ENCODE results near the gene MELTF. TPM values are rescaled to one million over a fixed set of nuclear protein-coding genes. Genes with fewer than 3 reads are reported as not detected.

The MELTF gene
- total RNA-seq, 1 experiment from 2014 or later, result 9.2 TPM

- Histone ChIP-seq H3T11ph (ENCODE audit: low read length) (no peak overlapping the region), H3K27me3 (ENCODE audit: insufficient read depth, low read length) (no peaks in the 10 kb centered on the region)
Measured at GRCh38 chr3:196954832-196955231, 74.8 kb downstream of the MELTF start.

More at GRCh38 chr3:196954832-196955231, 74.8 kb downstream of the MELTF start:
- TF ChIP-seq CTCF (conservative IDR thresholded peaks at IDR 0.05), result no peak
- Histone ChIP-seq H3K18ac (ENCODE audit: insufficient read length, low read depth, low read length) (no peak overlapping the region), H3K4ac (ENCODE audit: low read depth, low read length) (no peak overlapping the region), H3K9me3 (ENCODE audit: control insufficient read depth, low read depth, low read length) (no peaks in the 10 kb centered on the region), H3K4me1 (ENCODE audit: insufficient read depth, low read length) (no peaks in the 10 kb centered on the region), H2BK12ac (ENCODE audit: insufficient read length, low read depth, low read length) (no peak overlapping the region), H3K23me2 (ENCODE audit: insufficient read length, low read depth, low read length, poor library complexity, severe bottlenecking) (no peaks in the 10 kb centered on the region), H2BK5ac (ENCODE audit: insufficient read length, low read length) (no peak overlapping the region), H2BK120ac (ENCODE audit: low read depth, low read length, poor library complexity, severe bottlenecking) (no peak overlapping the region), H3K23ac (ENCODE audit: insufficient read length, low read depth, low read length) (no peak overlapping the region), H3K79me1 (ENCODE audit: insufficient read depth, low read depth, low read length, poor library complexity, severe bottlenecking) (no peaks in the 10 kb centered on the region), H3K9ac (ENCODE audit: extremely low read depth, insufficient read length, low read length) (no peak overlapping the region), H3K27ac (ENCODE audit: insufficient read length, low read depth, low read length) (no peak overlapping the region), H2AFZ (ENCODE audit: low read length) (no peak overlapping the region), H3K79me2 (ENCODE audit: insufficient read depth, low read length) (no peaks in the 10 kb centered on the region), H4K8ac (replicated peaks; ENCODE audit: insufficient read length, low read depth, low read length) (no peak overlapping the region), H3K4me2 (ENCODE audit: insufficient read depth, insufficient read length, low read length) (no peak overlapping the region), H2BK20ac (ENCODE audit: low read depth, low read length, poor library complexity, severe bottlenecking) (no peak overlapping the region), H4K20me1 (ENCODE audit: control insufficient read depth, insufficient read depth, insufficient read length) (no peaks in the 10 kb centered on the region), H2BK15ac (ENCODE audit: low read depth, low read length) (no peak overlapping the region), H3K56ac (ENCODE audit: insufficient read length, low read depth, low read length) (no peak overlapping the region), H3K14ac (ENCODE audit: insufficient read depth, low read length) (no peak overlapping the region), H4K5ac (ENCODE audit: insufficient read length, low read depth, low read length) (no peak overlapping the region), H2AK5ac (ENCODE audit: insufficient read length, low read length) (no peak overlapping the region), H4K91ac (ENCODE audit: insufficient read length, low read depth, low read length) (no peak overlapping the region)
- no peak for DNase-seq
- Mint-ChIP-seq H3K4me1 (no peaks in the 10 kb centered on the region), H3K27me3 (ENCODE audit: low read depth) (peaks cover 31% of the 10 kb centered on the region), H3K27ac (no peak overlapping the region), H3K4me3 (no peak overlapping the region), H3K9me3 (no peaks in the 10 kb centered on the region), H3K36me3 (ENCODE audit: insufficient read depth in 1 of 3, low read depth in 3 of 3) (no peaks in the 10 kb centered on the region)
- no CpG with 5 or more reads among the region's 7 CpGs for WGBS (ENCODE audit: extremely low coverage, insufficient read length, low lambda C conversion rate)

Other genes starting within 250 kb of the MELTF start
- 28.3 and 30.4 TPM in 2 replicates for gene SENP5, start 161.9 kb downstream of the MELTF start, total RNA-seq (2021)
- gene NCBP2, start 87.3 kb downstream of the MELTF start, total RNA-seq (2021), result 118 and 120 TPM in 2 replicates
- gene PIGZ, start 61.0 kb downstream of the MELTF start, total RNA-seq (2021), result 0.15 and 0.29 TPM in 2 replicates

All from H9 (cell line).